Endodermal cell (in vitro differentiated cells): ENCODE data around the gene TMEM266. TPM values are rescaled to one million over a fixed set of nuclear protein-coding genes. Genes with fewer than 3 reads are reported as not detected.

ENCODE experiments used
- DNase-seq: peaks from one replicate; pipeline ENCODE4 v3.0.0-alpha.2; 2017
- H3K27ac ChIP-seq: 2 replicates; pipeline ENCODE4 v1.5.1; 2013; ENCODE audit warnings: mild to moderate bottlenecking, low read depth, low read length, moderate library complexity
- H3K27me3 ChIP-seq: 2 replicates; pipeline ENCODE4 v1.6.1; 2013; ENCODE audit warnings: mild to moderate bottlenecking, low read length, moderate library complexity; ENCODE audit not compliant: insufficient read depth, control insufficient read depth, poor library complexity, severe bottlenecking
- H3K36me3 ChIP-seq: 2 replicates; pipeline ENCODE4 v1.7.0; 2013; ENCODE audit warnings: mild to moderate bottlenecking, low read length, moderate library complexity; ENCODE audit not compliant: control insufficient read depth, insufficient read depth
- H3K4me1 ChIP-seq: one replicate; pipeline ENCODE4 v1.7.0; 2013; ENCODE audit warnings: low read length; ENCODE audit not compliant: control insufficient read depth, insufficient read depth
- H3K4me3 ChIP-seq: 2 replicates; pipeline ENCODE4 v1.5.1; 2013; ENCODE audit warnings: mild to moderate bottlenecking, low read length, moderate library complexity
- H3K9ac ChIP-seq: 2 replicates; pipeline ENCODE4 v1.6.1; 2013; ENCODE audit warnings: mild to moderate bottlenecking, low read length, moderate library complexity; ENCODE audit not compliant: poor library complexity, severe bottlenecking; ENCODE audit errors: extremely low read depth
- H3K9me3 ChIP-seq: 2 replicates; pipeline ENCODE4 v1.6.1; 2013; ENCODE audit warnings: mild to moderate bottlenecking, low read length, moderate library complexity; ENCODE audit not compliant: control insufficient read depth
- H3K27ac Mint-ChIP-seq: 2 replicates; pipeline ENCODE4 v1.8.0; 2020; ENCODE audit warnings: mixed read lengths
- H3K27me3 Mint-ChIP-seq: 2 replicates; pipeline ENCODE4 v1.8.0; 2021; ENCODE audit warnings: mild to moderate bottlenecking, mixed read lengths; ENCODE audit not compliant: insufficient read depth
- H3K36me3 Mint-ChIP-seq: 2 replicates; pipeline ENCODE4 v1.8.0; 2020; ENCODE audit warnings: low read depth, mixed read lengths
- H3K4me1 Mint-ChIP-seq: 2 replicates; pipeline ENCODE4 v1.8.0; 2020; ENCODE audit warnings: mixed read lengths
- H3K4me3 Mint-ChIP-seq: 2 replicates; pipeline ENCODE4 v1.8.0; 2020; ENCODE audit warnings: mild to moderate bottlenecking, moderate library complexity, mixed read lengths
- H3K9me3 Mint-ChIP-seq: 2 replicates; pipeline ENCODE4 v1.8.0; 2020; ENCODE audit warnings: mild to moderate bottlenecking, mixed read lengths
- WGBS, 2 experiments: methylation state at CpG; one replicate each; pipeline versions ENCODE4 v1.1.5 to v1.1.7; 2013; ENCODE audit warnings: missing lambda C conversion rate in 2 of 2, mixed read lengths in 1 of 2; ENCODE audit not compliant: insufficient coverage in 1 of 2, insufficient read length in 1 of 2; 5-methylcytosine and 5-hydroxymethylcytosine counted together
- total RNA-seq, 2 donors: library from RNA; stranded (reverse); fragmentation: NEBNext Ultra II Directional in 1 of 2; extraction: Animal tissue kit (Norgen Biotek cat#: 25700) in 1 of 2; gene quantifications; 2 replicates in 1 of 2; 3 replicates in 1 of 2; pipeline ENCODE4 v1.2.1, GENCODE V29; 2021
- TF ChIP-seq, protein P1 (sequence below): fragments of 200-600 bp; sonication (generic); conservative IDR thresholded peaks from 2 replicates; pipeline ENCODE4 v1.5.0; 2021; ENCODE audit warnings: antibody characterized with exemption, mild to moderate bottlenecking

Gene TMEM266
- total RNA-seq, 2 donors from 2014 or later, result 1.8 to 2.0 TPM

DNA sequence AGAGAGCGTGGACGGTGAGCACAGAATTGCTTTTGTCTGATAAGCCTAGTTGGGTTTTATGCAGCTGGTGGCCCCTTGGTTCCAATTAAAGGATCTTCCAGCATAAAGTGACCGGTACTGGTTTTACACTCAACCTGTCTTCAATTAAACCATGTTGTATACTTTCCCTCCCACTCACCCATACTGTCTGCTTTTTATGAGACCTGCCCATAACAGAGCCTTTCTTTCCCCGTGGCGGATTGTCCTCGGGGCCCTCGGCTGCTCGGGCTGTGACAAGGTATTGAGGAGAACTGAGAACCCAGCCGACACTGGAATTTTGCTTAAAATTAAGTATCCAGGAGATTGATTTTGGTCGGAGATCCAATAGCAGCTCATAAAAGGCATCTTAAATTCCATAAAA lies 98.4 kb downstream of the TMEM266 start:
- no peak overlapping the region for H3K9ac ChIP-seq
- no peaks in the 10 kb centered on the region for H3K9me3 ChIP-seq
- Mint-ChIP-seq H3K4me1 (peaks cover 4% of the 10 kb centered on the region), H3K27ac (no peak overlapping the region), H3K27me3 (no peaks in the 10 kb centered on the region), H3K4me3 (no peak overlapping the region), H3K36me3 (no peaks in the 10 kb centered on the region), H3K9me3 (no peaks in the 10 kb centered on the region)
- 90 to 100% methylated on average over 8 to 10 of the region's 10 CpGs for WGBS, 2 experiments
- TF ChIP-seq, protein P1, sequence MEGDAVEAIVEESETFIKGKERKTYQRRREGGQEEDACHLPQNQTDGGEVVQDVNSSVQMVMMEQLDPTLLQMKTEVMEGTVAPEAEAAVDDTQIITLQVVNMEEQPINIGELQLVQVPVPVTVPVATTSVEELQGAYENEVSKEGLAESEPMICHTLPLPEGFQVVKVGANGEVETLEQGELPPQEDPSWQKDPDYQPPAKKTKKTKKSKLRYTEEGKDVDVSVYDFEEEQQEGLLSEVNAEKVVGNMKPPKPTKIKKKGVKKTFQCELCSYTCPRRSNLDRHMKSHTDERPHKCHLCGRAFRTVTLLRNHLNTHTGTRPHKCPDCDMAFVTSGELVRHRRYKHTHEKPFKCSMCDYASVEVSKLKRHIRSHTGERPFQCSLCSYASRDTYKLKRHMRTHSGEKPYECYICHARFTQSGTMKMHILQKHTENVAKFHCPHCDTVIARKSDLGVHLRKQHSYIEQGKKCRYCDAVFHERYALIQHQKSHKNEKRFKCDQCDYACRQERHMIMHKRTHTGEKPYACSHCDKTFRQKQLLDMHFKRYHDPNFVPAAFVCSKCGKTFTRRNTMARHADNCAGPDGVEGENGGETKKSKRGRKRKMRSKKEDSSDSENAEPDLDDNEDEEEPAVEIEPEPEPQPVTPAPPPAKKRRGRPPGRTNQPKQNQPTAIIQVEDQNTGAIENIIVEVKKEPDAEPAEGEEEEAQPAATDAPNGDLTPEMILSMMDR, result no peak
- no peak overlapping the region for H3K4me3 ChIP-seq
- H3K27ac ChIP-seq, result no peak overlapping the region
- H3K36me3 ChIP-seq, result no peaks in the 10 kb centered on the region
- no peaks in the 10 kb centered on the region for H3K27me3 ChIP-seq
- no peaks in the 10 kb centered on the region for H3K4me1 ChIP-seq
- DNase-seq, result no peak

DNA sequence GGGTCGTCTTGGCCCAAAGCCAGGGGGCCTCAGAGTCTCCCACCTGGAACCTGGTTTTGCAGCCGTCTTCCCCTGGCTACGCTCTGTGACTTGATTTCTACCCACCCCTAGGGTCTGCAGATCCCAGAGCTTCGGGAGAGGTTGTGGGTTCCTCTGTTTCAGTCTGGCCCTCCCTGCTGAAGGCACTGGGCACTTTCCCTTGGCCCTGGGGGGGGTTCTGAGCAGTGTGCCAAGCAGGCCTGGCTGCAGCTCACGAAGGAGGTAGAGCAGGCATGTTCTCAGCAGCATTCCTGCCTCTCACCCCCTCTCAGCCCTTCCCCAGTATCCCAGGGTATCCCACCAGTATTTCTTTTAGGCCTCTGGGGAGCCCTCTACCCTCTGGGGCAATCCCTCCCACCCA lies 99.0 kb downstream of the TMEM266 start:
- Histone ChIP-seq H3K9me3 (no peaks in the 10 kb centered on the region), H3K36me3 (no peaks in the 10 kb centered on the region), H3K4me1 (peaks cover 4% of the 10 kb centered on the region), H3K9ac (no peak overlapping the region), H3K27ac (no peak overlapping the region), H3K27me3 (no peaks in the 10 kb centered on the region), H3K4me3 (no peak overlapping the region)
- Mint-ChIP-seq H3K27ac (no peak overlapping the region), H3K4me1 (peaks cover 1% of the 10 kb centered on the region), H3K36me3 (no peaks in the 10 kb centered on the region), H3K4me3 (no peak overlapping the region), H3K27me3 (no peaks in the 10 kb centered on the region), H3K9me3 (no peaks in the 10 kb centered on the region)
- TF ChIP-seq, protein P1, result no peak
- WGBS, 2 experiments, result 89 to 93% methylated on average over 3 to 5 of the region's 5 CpGs
- DNase-seq, result no peak

DNA sequence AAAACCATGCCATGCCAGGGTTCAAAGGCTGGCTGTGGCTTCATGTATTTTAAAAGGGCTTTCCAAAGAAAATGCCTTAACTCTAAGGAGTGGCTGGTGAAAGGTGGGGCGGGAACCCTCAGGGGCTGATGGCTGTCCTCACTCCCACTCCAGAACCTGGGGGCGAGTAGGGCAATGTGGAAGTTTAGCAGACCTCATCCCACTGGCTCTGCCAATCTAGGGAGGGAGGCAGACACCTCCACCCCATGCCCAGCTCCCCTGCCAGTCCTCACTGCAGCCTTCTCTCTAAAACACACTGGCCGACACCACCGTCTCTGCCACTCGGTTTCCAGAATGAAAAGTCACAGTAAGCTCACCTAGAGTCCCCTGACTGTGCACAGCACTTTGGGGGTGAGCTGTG lies 99.5 kb downstream of the TMEM266 start:
- no peaks in the 10 kb centered on the region for H3K27me3 Mint-ChIP-seq
- no peaks in the 10 kb centered on the region for H3K36me3 Mint-ChIP-seq
- Histone ChIP-seq H3K4me1 (peaks cover 4% of the 10 kb centered on the region), H3K27me3 (no peaks in the 10 kb centered on the region), H3K27ac (no peak overlapping the region), H3K9me3 (no peaks in the 10 kb centered on the region), H3K36me3 (no peaks in the 10 kb centered on the region), H3K4me3 (no peak overlapping the region), H3K9ac (no peak overlapping the region)
- H3K4me3 Mint-ChIP-seq, result no peak overlapping the region
- H3K4me1 Mint-ChIP-seq, result peaks cover 2% of the 10 kb centered on the region
- no peak overlapping the region for H3K27ac Mint-ChIP-seq
- DNase-seq, result no peak
- TF ChIP-seq, protein P1, result no peak
- H3K9me3 Mint-ChIP-seq, result no peaks in the 10 kb centered on the region
- 94% methylated on average over 5 of the region's 5 CpGs; no CpG with 5 or more reads in 1 of the 2 experiments for WGBS, 2 experiments
